Common myeloid progenitor, CD34-positive (primary cell): ENCODE measurements around the gene C14orf180.
"Not testable (repeated sequence)": the region's sequence is repeated elsewhere in the genome, so short reads cannot be mapped to it uniquely, and the experiment has no call there.

Source experiments
- CTCF ChIA-PET: fragments of 350-600 bp; sonication (Branson Sonifier 250); formaldehyde crosslinking; loops from one replicate; lab custom pipeline; 2021; ENCODE audit warnings: antibody characterized with exemption; lab: Charles Lee
- POLR2A ChIA-PET: fragments of 350-600 bp; sonication (Branson Sonifier 250); formaldehyde crosslinking; loops from one replicate; lab custom pipeline; 2021; ENCODE audit warnings: antibody characterized with exemption; lab: Charles Lee
- DNase-seq, 3 donors: peaks; one replicate each; pipeline versions ENCODE4 v3.0.0 to v3.0.0-alpha.2; 2013
- H3K27ac ChIP-seq, 2 experiments: 1 replicate in 1 of 2; 2 replicates in 1 of 2; pipeline ENCODE4 v1.7.0; 2013; ENCODE audit warnings: inconsistent platforms in 2 of 2, low read length in 2 of 2, mild to moderate bottlenecking in 2 of 2, low read depth in 1 of 2, moderate library complexity in 1 of 2; ENCODE audit not compliant: severe bottlenecking in 2 of 2, insufficient read depth in 1 of 2, poor library complexity in 1 of 2
- H3K27me3 ChIP-seq, 5 experiments: replicated peaks in 2 of 5; 1 replicate in 3 of 5; 2 replicates in 2 of 5; pipeline versions ENCODE4 v1.6.1 to v1.7.0; 2013; ENCODE audit warnings: low read length in 4 of 5, mild to moderate bottlenecking in 2 of 5, moderate library complexity in 2 of 5, inconsistent platforms in 1 of 5; ENCODE audit not compliant: insufficient read depth in 5 of 5, control insufficient read depth in 4 of 5
- H3K36me3 ChIP-seq, 4 experiments: 1 replicate in 2 of 4; 2 replicates in 2 of 4; pipeline versions ENCODE4 v1.6.1 to v1.7.0; 2013; ENCODE audit warnings: low read length in 3 of 4, control low read depth in 1 of 4, mild to moderate bottlenecking in 1 of 4; ENCODE audit not compliant: control insufficient read depth in 4 of 4, insufficient read depth in 4 of 4
- H3K4me1 ChIP-seq, 4 experiments: 1 replicate in 3 of 4; 2 replicates in 1 of 4; pipeline versions ENCODE4 v1.6.1 to v1.7.1; 2013; ENCODE audit warnings: low read length in 3 of 4, mild to moderate bottlenecking in 3 of 4, control low read depth in 1 of 4, inconsistent platforms in 1 of 4, moderate library complexity in 1 of 4; ENCODE audit not compliant: control insufficient read depth in 4 of 4, insufficient read depth in 4 of 4; ENCODE audit errors: control extremely low read depth in 1 of 4
- H3K4me3 ChIP-seq, 7 experiments: 1 replicate in 4 of 7; 2 replicates in 3 of 7; pipeline versions ENCODE4 v1.5.1 to v1.7.0; 2013; ENCODE audit warnings: mild to moderate bottlenecking in 7 of 7, low read length in 6 of 7, moderate library complexity in 6 of 7, inconsistent platforms in 2 of 7, low read depth in 2 of 7, control low read depth in 1 of 7; ENCODE audit not compliant: insufficient read depth in 4 of 7, control insufficient read depth in 1 of 7; ENCODE audit errors: extremely low read depth in 1 of 7
- H3K9me3 ChIP-seq, 5 experiments: 1 replicate in 4 of 5; 2 replicates in 1 of 5; pipeline versions ENCODE4 v1.6.1 to v1.7.1; 2013; ENCODE audit warnings: low read length in 4 of 5, mild to moderate bottlenecking in 2 of 5, inconsistent platforms in 1 of 5, low read depth in 1 of 5, moderate library complexity in 1 of 5; ENCODE audit not compliant: control insufficient read depth in 4 of 5, insufficient read depth in 2 of 5; ENCODE audit errors: control extremely low read depth in 1 of 5
- WGBS: methylation state at CpG from one replicate; pipeline ENCODE4 v1.1.5; 2013; ENCODE audit not compliant: insufficient coverage; 5-methylcytosine and 5-hydroxymethylcytosine counted together

The C14orf180 gene

DNA sequence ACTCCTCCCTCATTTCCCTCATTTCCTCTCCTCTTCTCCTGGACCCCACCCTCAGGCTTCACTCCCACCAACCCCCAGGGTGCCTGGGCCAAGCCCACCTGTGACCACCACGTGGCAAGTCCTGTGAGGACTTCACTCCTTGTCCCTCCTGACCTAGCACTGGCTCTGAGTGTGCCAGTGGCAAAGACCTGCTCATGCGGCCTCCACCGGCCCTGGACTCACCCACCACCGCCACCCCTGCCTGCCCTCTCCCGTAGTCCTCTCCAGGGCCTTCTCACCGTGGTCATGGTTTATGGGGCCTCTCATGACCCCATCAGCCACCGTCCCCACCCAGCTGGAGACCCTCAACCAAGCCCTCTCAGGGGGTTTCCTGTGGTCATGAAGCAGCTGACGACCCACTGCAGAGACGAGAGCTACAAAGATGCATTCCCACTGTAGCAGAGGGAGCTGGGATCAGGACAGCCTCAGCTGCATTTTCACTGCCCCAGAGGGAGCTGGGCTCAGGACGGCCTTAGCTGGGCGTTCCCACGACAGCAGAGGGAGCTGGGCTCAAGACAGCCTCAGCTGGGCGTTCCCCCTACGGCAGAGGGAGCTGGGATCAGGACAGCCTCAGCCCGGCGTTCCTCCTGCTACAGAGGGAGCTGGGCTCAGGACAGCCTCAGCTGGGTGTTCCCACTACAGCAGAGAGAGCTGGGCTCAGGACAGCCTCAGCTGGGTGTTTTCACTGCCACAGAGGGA lies 3.2 kb upstream of the C14orf180 start:
- ChIA-PET POLR2A (no interaction called here), CTCF (interaction anchor here (0.6 to 1.3 kb wide), 3 partner anchors 10 to 18 kb away, joined by 3 to 5 read pairs (median 3); no protein-coding TSS in a partner anchor)
- Histone ChIP-seq H3K27me3 (peaks cover 0 to 19% (median 0%) of the 10 kb centered on the region in 5 experiments), H3K4me3 (no peak overlapping the region), H3K27ac (no peak overlapping the region), H3K9me3 (no peaks in the 10 kb centered on the region), H3K36me3 (no peaks in the 10 kb centered on the region), H3K4me1 (no peaks in the 10 kb centered on the region)
- 82% methylated on average over 16 of the region's 16 CpGs for WGBS
- DNase-seq = no peak

DNA sequence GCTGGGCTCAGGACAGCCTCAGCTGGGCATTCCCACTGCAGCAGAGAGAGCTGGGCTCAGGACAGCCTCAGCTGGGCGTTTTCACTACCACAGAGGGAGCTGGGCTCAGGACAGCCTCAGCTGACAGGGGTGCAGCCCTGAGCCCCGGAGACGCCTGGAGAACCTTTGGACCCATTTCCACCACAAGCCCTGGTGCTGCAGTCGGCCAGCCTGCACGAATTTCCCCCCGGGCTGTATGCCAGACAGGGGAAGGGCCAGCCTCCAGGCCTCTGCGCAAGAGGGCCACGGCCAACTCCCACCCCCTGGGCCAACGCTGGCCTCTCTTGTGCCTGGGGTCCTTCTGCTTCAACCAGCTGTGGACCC lies 2.6 kb upstream of the C14orf180 start:
- Histone ChIP-seq H3K9me3 (no peaks in the 10 kb centered on the region), H3K36me3 (no peaks in the 10 kb centered on the region), H3K27ac (no peak overlapping the region), H3K4me3 (no peak overlapping the region), H3K4me1 (no peaks in the 10 kb centered on the region), H3K27me3 (peaks cover 0 to 19% (median 0%) of the 10 kb centered on the region in 5 experiments)
- ChIA-PET POLR2A (no interaction called here), CTCF (interaction anchor here (0.6 to 1.3 kb wide), 3 partner anchors 10 to 18 kb away, joined by 3 to 5 read pairs (median 3); no protein-coding TSS in a partner anchor)
- DNase-seq = no peak
- 98% methylated on average over 5 of the region's 9 CpGs for WGBS

DNA sequence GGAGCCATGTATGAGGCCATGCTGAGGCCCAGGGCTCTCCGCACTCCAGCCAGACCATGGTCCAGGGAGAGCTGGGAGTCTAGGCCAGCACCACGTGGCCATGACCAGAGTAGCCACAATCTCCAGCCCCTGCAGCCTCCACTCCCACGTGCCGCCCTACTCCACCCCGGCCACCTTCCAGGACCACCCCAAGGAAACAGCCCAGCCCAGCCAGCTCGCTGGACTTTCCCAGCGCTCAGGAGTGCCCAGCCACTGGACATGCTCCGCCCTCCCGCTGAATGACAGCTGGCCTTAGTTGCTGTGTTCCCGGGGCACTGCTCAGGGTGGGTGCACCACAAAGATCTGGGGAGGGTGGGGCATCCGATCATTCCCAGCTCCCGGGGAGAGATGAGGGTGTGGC lies 2.1 kb upstream of the C14orf180 start:
- no peak for DNase-seq
- Histone ChIP-seq H3K4me1 (no peaks in the 10 kb centered on the region), H3K27ac (no peak overlapping the region), H3K4me3 (no peak overlapping the region), H3K27me3 (peaks cover 0 to 19% (median 0%) of the 10 kb centered on the region in 5 experiments), H3K36me3 (no peaks in the 10 kb centered on the region), H3K9me3 (no peaks in the 10 kb centered on the region)
- CTCF ChIA-PET = interaction anchor here (1.3 kb wide), 1 partner anchor 13 kb away, joined by 5 read pairs; no protein-coding TSS in a partner anchor
- POLR2A ChIA-PET = no interaction called here
- 93% methylated on average over 12 of the region's 12 CpGs for WGBS

DNA sequence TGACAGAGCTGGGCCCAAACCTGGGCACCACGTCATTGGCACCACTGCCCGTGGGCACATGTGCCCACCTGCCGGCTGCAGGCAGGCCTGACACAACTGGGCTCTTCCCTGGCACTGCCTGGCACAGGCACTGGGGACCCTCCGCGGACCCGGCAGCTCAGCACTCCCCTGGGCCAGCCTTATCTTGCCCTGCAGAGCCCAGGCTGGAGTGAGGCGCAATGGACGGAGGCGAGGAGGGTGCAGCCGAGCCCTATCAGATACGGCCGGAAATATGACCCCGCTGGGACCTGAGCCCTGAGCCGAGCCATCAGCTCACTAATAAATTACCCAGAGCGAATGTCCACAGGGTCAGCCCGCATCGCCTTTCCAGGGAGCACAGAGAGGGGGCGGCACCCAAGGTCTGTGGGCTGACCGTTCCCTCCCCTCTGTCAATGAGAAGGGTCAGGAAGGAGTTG lies 1.7 kb upstream of the C14orf180 start:
- Histone ChIP-seq H3K36me3 (no peaks in the 10 kb centered on the region), H3K4me3 (no peak overlapping the region), H3K27ac (no peak overlapping the region), H3K9me3 (no peaks in the 10 kb centered on the region), H3K4me1 (no peaks in the 10 kb centered on the region), H3K27me3 (peaks cover 0 to 19% (median 0%) of the 10 kb centered on the region in 5 experiments)
- 67% methylated on average over 19 of the region's 19 CpGs for WGBS
- no peak for DNase-seq
- ChIA-PET CTCF (no interaction called here), POLR2A (no interaction called here)

DNA sequence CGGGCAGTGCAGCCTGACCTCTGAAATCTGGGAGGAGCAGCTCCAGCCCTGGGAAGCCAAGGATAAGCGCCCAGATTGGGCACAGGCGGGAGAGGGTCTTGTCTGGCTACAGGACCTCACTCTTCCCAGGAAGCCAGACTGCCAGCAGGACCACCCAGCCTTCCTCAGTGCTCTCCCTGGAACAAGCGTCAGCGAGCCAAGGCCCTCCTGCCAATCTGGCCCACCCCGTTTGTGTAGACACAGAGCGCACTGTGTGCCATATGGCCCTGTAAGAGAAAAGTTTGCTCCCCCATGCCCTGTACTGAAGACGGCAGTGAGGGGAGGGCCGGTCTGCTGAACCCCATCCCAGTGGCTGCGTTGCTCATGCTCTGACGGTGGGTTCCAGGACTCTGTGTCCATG lies 1.2 kb upstream of the C14orf180 start:
- ChIA-PET CTCF (no interaction called here), POLR2A (no interaction called here)
- H3K36me3 ChIP-seq = no peaks in the 10 kb centered on the region
- H3K9me3 ChIP-seq = no peaks in the 10 kb centered on the region
- H3K27ac ChIP-seq = no peak overlapping the region
- 84% methylated on average over 10 of the region's 11 CpGs for WGBS
- no peaks in the 10 kb centered on the region for H3K4me1 ChIP-seq
- H3K4me3 ChIP-seq = no peak overlapping the region
- H3K27me3 ChIP-seq = peaks cover 0 to 23% (median 0%) of the 10 kb centered on the region in 5 experiments
- DNase-seq = no peak

DNA sequence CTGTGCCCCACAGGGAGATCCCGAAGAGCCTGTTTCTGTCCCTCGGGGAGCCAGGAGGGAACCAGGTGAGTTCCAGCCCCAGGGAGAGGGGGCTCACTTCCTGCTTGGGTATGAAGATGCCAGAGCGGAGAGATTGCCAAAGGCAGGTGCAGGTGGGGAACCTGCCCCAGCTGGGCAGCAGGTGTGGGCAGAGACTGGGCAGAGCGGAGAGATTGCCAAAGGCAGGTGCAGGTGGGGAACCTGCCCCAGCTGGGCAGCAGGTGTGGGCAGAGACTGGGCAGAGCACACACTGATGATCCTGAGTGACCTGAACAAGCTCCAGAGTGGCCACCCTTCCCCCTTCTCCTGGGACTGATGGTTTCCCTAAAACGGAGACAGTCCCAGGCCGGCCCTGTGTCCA lies 375 bp downstream of the C14orf180 start:
- WGBS = 90% methylated on average over 6 of the region's 6 CpGs
- H3K4me1 ChIP-seq, H3K27ac ChIP-seq, H3K4me3 ChIP-seq, CTCF ChIA-PET, H3K9me3 ChIP-seq, H3K36me3 ChIP-seq, POLR2A ChIA-PET, DNase-seq: not testable (repeated sequence)
- H3K27me3 ChIP-seq = peaks cover 0 to 29% (median 0%) of the 10 kb centered on the region in 5 experiments

DNA sequence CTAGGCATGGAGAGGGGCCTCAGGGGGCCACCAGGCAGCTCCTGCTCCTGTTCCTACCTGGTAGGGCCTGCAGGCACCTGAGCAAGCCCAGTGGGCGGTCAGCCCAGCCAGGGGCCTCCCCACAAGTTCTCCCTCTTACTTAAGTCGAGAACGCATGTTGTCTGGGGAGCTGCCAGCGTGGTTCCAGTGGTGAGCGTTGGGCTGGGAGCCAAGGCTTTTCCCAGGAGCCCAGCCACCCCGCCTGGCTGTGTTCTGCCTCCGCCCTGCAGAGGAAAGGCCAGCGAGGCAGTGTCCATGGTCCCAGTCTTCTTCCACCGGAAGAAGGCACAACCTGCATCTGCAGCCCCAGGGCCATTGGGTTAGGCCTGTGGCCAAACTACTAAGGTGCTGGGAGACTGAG lies 1.4 kb downstream of the C14orf180 start:
- ChIA-PET CTCF (interaction anchor here (2.0 kb wide), 1 partner anchor 20 kb away, joined by 5 read pairs; no protein-coding TSS in a partner anchor), POLR2A (interaction anchor here (0.7 kb wide), 1 partner anchor 462 kb away, joined by 5 read pairs; no protein-coding TSS in a partner anchor)
- Histone ChIP-seq H3K27me3 (peaks cover 0 to 35% (median 0%) of the 10 kb centered on the region in 5 experiments), H3K9me3 (no peaks in the 10 kb centered on the region), H3K4me1 (no peaks in the 10 kb centered on the region), H3K4me3 (no peak overlapping the region), H3K27ac (no peak overlapping the region), H3K36me3 (no peaks in the 10 kb centered on the region)
- WGBS = 82% methylated on average over 9 of the region's 9 CpGs
- DNase-seq = no peak
